Measurements from ENCODE around the gene BMP6.

- TF ChIP-seq POLR2AphosphoS5 (IDR thresholded peaks at IDR 0.05; ENCODE audit: low read depth, low read length) (no peak), CTCF (IDR thresholded peaks at IDR 0.05) (no peak), SIN3A (IDR thresholded peaks at IDR 0.05; ENCODE audit: borderline replicate concordance, insufficient read depth, low read depth, low read length) (no peak), TCF7L2 (IDR thresholded peaks at IDR 0.05; ENCODE audit: low read depth, low read length) (no peak)
These were observed 60.3 kb downstream of the BMP6 start for GRCh38 chr6:7786214-7786661.
